Measurements from ENCODE around the gene HTR7.
A peak's percentile ranks its signal among the peaks of the same experiment; 100 is the strongest.

Gene HTR7

GRCh38 chr10:90800232-90800796, 57.5 kb downstream of the HTR7 start:
- DNase-seq: no peak

DNA sequence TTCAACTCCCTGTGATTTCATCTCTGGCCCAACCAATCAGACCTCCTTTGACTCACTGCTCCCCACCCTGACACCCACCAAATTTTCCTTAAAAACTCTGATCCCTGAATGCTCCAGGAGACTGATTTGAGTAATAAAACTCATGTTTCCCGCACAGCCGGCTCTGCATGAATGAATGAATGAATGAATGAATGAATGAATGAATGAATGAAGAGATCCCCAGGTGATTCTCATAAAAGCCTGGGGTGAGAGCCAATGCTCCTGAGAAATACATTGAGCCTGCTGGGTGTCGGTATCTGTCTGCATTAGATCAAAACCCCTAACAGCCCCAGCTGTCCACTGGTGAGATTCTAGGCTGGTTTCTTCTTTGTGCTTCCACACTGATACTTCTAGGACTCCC, 58.7 kb downstream of the HTR7 start:
- no peak for DNase-seq

- no peak for DNase-seq
These were observed 59.4 kb downstream of the HTR7 start for GRCh38 chr10:90798482-90798881.

- no peak for DNase-seq
These were observed 67.4 kb downstream of the HTR7 start for GRCh38 chr10:90790422-90790821.

- DNase-seq: no peak
These were observed 68.9 kb downstream of the HTR7 start for GRCh38 chr10:90788968-90789367.

DNA sequence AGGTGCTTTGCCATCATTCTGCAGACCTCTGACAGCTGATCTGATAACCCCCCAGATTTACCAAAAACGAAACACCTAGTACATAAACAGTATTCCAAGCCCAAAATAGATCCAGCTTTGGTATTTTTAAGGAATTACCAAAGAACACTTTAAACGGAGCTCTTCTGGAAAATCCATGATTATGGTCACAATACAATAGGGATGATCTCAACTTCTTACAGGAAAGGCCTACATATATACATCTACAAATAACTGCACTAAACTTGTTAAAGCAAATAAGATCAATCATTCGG, 69.7 kb downstream of the HTR7 start:
- DNase-seq: no peak

- peak; percentile 25 for DNase-seq
These were observed 70.2 kb downstream of the HTR7 start for GRCh38 chr10:90787393-90788198.

DNA sequence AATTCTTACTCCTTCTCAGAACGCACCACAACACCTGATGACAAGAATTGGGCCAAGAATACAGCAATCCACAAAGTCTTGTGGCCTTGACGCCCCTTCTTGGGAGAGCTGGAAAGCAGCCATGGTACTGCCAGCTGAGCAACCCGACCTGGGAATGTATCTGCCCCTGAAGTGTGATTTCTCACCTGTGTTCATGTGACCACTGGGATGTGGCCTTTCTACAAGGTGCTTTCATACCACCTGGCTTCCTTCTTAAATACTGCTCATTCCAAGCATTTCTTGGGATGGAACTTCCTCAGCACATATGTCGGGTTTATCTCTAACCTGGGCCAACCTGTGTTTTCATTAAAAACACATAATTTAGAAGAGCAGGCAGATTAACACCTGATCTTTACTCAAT, 72.1 kb downstream of the HTR7 start:
- DNase-seq: no peak

GRCh38 chr10:90784771-90785170, 73.1 kb downstream of the HTR7 start:
- DNase-seq: no peak

- no peak for DNase-seq
These were observed 77.4 kb downstream of the HTR7 start for GRCh38 chr10:90780488-90780887.

DNA sequence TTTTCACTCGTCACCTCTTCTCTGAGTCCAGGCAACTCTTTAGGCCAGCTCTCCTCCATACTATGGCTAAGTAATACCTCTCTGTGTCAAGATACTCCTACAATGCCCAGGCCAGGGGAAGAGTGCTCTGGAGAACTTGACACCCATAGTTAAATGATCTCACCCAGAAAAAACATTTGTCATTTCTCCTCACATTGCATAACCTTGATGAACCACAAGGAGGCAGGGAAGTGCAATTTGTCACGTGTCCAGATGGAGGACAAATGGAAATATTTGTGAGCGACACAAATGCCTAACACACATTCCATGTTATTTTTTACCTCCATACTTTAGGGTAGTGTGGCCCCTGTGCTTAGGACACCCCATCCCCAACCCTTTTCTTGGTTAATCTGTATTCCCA, 78.3 kb downstream of the HTR7 start:
- no peak for DNase-seq

GRCh38 chr10:90777621-90778020, 80.2 kb downstream of the HTR7 start:
- no peak for DNase-seq

- no peak for DNase-seq
These were observed 82.3 kb downstream of the HTR7 start for GRCh38 chr10:90775351-90776028.

DNA sequence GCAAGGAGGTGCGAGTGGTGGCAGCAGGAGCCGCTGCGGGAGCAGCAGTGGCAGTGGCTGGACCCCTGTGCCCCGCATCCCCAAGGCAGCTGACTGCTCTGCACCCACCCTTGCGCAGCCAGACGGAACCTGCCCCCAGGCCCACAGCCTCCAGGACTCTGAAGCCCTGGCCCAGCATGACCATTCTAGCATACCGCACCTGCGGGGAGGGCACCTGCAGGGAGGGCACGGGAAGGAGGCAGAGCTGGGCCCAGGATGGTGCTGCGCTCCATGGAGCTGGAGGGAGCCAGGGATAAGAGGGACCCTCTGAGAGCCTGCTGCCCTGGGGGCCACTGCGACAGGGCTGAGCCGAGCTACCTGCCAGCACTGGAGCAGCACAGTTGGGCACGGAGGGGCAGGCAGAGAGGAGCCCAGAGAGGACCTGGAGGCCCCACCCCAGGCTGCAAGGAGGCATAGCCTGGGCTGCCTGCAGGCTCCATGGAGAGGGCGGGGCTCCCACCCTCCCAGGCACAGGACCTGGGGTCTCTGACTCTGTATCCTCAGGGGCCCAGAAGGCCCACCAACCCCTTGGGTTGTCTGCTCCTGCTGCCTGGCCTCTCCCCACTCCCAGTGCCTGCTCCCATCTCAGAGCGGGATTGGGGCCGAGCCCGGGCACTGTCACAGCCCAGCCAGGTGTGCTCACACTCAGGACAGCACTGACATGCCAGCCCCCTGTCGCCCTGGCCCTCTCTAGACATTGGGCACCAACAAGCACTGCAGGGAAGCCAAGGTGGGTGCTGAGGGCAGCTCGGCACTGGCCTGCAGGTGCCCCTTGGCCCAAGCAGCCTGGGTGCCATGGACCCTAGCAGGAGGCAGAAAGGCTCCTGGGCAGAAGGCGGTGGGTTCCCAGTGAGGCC, 87.6 kb downstream of the HTR7 start:
- DNase-seq: no peak

DNA sequence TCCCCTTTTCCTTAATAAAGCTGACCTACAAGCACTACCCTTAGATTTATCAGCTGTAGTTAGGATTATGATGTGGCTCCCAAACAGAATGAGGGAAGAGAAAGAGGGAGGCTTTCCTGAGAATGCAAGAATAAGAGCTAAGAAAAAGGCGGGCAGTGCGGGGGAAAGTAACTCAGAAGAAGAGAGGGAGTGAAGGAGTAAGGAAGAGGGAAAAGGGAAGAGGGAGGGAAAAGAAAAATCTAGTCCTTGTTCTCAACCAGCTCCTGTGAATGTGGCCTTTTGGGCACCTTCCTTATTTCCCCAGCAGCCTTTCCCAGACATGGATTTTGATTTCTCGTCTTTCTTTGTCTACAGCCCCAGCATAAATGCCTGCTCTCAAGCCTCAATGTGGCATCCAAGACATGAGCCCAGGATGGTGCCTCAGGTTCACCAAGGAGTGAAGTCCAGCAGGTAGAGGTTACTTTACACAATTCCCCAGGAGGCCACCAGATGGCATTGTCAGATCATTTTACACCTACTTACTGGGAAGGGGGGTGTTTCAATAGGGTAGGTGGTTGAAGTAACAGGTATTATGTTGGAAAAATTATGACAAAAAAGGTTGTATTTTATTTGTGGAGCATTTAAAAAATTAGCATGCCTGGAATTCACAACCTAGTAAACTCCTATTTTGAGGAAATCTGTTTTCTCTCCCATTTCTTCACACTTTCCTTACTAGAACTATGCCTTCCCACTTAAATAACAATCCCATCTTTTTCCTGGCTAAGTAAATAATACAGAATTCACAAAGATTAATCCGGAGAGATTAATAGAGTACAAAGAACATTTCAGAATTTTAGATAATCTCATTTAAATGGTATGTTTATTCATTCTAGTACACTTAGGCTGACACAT, 106.5 kb downstream of the HTR7 start:
- DNase-seq: peak; percentile 40

GRCh38 chr10:90746829-90747228, 111.0 kb downstream of the HTR7 start:
- DNase-seq: no peak

- DNase-seq: no peak
These were observed 112.3 kb downstream of the HTR7 start for GRCh38 chr10:90745565-90745964.

DNA sequence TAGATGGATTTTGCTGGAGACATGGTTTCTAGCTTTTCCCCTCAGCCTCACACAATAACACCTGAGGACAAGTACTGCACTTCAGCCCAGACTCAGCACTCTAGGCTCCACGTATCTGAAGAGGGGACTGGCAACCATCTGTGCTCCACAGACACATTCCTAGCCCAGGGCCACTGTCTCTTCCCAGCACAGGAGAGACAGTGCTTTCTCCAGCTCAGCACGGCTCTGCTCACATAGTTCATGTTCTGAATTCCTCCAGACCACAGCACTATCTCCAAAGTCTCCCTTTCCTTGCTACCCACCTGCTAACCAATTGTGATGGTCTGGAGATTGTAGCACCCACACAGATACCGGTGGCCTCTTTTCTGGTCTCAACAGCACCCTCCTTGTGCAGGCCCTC, 114.5 kb downstream of the HTR7 start:
- no peak for DNase-seq

DNA sequence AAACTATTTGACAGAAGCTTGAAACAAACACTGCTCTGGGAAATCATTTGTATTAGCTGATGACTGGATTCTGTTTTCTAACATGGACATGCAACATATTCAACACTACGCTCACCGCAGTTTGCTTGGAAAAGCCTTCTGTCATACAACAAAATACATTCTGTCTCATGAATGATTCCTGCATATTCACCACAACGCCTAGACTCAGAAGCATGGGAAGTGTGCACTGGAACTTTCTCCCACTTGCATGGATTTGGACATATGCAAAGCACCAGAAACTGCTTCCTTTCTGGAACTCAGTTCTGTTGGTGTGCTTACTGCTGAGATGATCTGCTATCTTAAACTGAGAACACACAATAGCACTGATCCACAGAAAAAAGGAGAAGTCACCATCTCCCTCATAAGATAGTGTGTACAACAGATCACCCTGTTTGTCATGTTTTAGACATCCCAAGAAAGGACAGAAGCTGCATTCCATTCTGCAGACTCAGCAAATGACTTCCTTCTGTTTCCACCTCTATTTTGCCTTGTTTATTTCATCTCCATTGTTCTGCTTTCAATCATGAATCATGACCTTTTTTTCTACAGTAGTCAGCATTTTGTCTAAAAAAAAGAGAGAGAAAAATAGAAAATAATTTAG, 115.8 kb downstream of the HTR7 start:
- no peak for DNase-seq

DNA sequence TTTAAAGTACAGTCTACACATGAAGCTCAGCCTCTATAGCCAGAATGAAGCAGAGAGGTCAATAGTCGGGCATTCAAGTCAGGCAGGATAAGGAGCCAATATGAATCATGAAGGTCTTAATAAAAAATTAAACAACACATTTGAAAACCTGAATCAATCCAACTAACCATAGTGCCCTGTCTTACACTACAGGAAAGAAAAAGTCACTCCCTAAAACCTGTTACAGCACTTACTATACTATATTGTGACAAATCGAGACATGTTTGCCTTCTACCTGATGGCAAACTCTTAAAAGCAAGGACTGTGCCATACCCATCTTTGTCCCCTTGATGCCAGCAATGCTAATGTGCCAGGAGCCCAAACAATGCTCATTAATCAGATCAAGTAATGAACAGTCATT, 117.6 kb downstream of the HTR7 start:
- no peak for DNase-seq

- no peak for DNase-seq
These were observed 119.0 kb downstream of the HTR7 start for GRCh38 chr10:90738885-90739284.

DNA sequence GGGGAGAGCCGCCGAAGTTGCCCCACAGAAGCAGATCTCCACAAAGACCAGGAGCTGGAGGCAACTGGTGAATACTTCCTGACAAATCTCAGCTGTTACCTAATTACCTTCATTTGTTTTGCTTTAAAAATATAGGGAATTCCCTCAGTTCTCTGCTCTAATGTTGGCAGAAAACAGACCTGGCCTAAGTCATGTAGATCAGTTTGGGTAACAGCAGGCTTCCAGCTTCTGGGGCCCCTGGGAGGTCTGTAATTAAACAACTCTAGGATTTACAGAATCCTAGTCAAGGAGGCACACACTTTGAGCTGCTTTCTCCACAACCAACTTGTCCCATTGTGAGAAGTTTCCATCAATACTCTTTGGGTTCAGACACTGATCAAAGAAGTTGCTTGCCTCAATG, 123.4 kb downstream of the HTR7 start:
- DNase-seq: no peak
